HUDEP-2 (cell line): Measurements from ENCODE around the gene WASF2.

ENCODE experiments used
- DNase-seq, 76 experiments: peaks; one replicate each; lab custom pipeline; 2025; ENCODE audit not compliant: unreplicated experiment in 76 of 76; lab: John Stamatoyannopoulos, UW

The WASF2 gene

DNA sequence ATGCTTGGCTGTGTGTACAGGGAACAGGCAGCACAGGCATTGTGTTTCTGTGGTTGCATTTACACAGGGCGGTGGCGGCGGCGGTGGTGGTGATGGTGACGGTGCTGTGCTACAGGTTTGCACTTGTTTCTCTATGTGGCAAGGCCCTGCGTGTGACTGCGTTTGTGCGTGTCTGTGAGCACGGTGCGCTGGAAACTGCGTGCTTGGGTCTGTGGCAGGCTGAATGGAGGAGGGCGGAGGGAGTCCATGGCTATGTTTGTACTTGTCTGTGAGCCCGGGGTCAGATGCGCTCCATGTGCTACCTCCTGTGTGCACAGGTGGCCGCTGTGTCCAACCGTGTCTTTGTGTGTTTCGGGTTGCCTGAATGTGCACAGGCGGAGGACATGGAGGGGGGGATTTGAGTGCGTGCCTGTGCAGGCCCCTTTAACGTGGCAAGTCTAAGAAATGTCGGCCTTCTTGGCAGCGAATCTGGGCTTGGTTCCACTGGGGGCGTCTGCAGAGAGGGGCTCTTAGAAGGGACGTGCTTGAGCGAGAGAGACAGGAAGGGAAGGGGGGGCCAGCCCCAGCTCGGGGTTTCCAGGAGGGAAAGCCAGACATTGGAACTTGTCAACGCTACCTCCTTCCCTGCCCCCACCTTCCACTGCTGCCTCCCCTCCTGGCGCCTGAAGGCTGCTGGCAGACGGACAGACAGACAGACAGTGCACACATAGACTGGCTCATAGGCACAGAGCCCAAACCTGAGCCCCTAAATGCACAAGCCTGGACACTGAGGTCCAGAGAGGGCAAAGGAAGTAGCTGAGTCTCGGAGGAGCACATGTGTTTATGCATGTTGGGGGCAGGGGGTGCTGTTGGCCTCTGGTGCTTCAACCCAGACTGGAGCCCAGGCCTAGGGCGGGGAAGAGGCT is 32.7 kb upstream of the WASF2 start:
- DNase-seq = peak in 20 of 76 experiments; percentile 4 to 52 (median 28)

DNA sequence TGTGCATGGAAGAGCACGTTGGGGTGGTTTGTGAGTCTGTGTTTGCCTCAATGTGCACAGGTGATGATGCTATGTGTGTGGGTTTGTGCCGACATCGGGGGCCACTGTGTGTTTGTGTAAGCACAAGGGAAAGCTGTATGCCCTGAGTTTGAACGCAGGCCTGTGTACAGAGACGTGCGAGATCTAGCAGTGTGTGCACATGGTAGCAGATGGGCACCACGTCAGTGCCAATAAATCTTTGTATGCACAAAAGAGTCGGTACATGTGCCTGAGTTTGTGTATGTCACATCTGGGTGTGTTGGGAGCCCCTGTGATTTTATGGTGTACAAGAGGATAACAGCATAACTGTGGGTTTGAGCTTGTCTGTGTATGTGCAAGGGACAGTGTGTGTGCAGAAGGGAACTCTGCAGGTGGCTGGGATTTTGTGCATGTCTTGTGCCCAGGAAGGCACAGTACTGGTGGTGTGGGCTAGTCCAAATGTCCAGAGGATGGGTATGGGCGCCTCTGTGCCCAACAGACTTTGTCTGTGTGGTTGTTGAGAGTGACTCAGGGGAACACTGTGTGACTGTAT is 32.0 kb upstream of the WASF2 start:
- no peak for DNase-seq

DNA sequence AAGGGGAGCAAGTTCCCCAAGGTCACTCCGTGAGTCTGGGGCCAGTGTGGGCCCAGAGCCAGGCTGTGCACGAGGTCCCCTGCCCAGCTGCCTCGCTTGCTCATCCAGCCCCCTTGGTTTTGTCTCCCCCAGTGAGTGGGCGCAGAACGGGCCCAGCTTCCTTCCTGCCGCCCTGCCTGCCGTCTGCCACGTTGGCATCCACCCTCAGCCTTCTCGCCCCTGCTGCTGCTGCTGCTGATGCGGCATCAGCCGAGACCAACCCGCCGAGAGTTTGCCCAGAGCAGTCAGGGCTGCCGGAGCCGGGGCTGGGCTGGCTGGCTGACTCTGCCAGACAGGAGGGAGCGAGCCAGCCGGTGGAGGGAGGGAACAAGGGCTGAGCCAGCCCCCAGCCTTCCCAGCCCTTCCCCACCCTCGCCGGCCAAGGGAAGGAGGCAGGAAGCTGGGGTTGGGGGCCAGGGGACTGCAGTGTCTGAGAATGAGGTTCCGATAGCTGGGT is 31.4 kb upstream of the WASF2 start:
- no peak for DNase-seq

DNA sequence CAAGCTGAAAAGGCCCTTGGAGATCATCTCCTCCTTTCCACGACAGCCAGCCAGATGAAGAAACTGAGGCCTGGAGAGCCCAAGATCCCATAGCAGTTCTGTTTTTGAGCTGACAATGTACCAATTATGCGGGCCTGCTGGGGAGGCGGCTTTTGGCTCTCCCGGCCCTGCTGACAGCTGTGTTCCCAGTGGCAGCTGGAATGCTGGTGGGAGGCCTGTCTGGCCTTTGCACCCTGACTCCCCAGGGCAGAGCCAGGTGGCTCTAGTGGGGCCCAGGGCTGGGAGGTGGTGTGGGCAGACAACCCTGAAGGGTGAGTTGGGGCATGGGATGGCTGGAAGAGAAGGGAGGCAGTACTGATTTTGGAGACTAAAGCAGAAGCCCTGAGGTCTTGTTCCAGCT is 30.7 kb upstream of the WASF2 start:
- no peak for DNase-seq

DNA sequence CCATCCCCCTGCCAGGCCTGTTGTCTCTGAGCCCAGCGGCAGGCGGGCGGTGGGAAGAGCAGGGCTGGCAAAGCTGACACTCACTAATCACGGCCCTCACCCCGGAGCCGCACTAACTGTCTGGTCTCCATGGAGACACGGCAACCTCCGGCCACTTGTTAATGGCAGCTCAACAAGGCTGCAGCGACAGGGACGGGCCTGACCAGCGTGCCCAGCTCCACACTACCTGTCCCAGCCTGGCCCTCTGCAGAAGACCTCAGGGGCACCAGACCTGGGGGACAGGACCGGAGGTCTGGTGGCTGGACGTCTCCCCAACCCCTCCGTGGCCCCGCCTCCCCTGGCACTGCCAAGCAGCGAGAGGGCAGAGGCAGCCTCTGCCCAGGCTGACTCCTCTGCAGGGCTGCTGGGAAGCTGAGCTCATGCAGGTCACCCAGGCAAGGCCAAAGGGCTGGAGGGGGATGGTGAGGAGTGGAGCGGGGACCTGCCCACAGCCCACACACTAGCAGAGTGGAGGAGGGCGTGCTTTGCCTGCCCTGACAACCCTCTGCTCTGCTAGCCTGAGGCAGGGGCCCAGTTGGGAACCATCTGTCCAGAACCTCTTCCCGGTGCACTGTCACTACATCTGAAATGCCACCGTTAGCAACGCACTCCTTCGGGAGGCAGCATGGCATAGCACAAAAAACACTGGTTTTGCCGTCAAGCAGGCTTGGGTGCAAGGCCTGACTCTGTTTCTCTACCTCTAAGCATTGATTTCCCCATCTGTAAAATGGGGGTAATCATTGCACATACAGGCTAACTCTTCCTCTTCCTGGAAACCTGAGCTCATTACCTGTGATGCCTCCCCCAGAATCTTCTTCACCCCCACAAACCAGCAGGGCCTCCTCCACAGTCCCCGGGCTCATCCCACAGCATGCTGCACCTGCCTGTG is 29.6 kb upstream of the WASF2 start:
- DNase-seq = no peak

DNA sequence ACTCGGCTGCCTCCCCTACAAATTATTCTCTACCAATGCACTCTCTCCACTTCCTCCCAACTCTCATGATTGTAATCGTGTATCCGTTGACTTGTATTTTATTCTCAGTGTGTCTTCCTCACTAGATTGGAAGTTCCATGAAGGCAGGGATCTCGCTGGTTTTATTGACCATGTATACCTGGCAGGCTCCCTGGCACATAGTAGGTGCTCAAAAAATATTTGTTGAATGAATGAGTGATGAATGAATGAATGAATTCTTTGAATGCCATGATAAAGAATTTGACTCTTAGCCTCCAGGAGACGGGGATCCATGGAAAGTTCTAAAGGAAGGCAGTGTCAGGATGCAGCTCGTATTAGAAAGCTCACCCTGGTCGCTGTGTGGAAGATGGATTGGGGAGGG is 28.8 kb upstream of the WASF2 start:
- DNase-seq = no peak

DNA sequence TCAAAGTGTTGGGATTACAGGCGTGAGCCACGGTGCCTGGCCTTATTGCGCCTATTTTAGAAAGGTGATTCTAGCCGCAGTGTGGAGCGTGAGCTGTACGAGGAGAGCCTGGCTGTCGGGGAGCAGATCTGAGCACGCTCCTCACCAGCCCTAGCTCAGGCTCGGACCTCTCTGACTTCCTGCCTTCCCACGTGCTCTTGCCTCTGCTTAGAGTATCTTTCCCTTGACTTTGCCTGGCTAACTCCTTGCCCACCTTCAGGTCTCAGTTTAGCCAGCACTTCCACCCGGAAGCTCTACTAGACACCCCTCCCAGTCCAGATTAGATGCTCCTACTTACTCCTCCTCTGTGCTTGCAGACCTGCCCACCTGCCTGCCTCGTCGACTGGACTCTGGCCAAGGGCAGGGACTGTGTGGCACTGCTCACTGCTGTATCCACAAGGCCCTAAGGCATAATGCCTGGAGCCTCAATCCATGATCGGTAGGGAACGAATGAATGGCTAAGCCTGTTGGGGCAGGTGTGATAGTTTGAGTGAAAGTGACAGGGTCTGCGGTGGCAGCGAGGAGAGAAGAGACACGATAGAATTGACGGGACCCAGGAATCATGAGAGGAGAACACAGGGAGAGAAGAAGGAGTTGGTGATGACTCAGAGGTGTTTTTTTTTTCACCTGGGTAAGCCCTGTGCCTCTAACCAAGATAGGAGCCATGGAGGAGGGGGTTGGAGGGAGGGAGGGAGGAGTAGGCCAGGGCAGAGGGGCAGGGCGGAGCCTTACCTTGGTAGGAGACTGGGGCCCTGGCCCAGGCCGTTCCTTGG is 28.1 kb upstream of the WASF2 start:
- DNase-seq = peak in 1 of 76 experiments; percentile 6

DNA sequence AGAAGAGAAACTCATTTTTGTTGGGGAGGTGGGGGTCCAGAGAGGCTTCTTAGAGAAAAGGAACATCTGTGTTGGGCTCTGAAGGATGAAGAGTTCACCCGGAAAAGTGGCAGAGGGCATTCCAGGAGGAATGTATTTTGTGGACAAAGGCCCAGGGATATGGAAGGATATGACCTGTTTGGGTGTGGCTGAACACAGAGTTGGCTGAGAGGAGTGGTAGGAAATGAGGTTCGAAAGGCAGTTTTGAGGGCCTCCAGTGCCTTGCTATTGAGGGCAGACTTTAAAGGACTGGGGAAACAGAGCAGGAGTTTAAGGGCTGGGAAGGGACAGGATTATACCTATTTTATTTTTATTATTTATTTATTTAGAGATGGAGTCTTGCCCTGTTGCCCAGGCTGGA is 27.3 kb upstream of the WASF2 start:
- no peak for DNase-seq

DNA sequence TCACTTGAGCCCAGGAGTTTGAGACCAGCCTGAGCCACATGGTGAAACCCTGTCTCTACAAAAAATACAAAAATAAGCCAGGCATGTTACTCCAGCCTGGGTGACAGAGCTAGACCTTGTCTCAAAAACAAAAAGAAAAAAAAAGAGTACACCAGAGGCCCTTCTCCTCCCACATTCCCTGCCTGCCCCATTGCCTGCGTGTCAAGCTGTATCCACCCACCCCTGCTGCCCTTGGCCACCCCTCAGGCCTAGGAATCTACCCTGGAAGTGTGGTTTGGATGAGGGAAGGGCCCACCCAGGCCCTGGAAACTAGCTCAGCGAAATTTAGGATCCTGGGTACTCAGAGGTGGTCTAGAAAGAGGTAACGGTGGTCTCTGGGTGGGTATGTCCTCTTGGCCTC is 25.7 kb upstream of the WASF2 start:
- no peak for DNase-seq

DNA sequence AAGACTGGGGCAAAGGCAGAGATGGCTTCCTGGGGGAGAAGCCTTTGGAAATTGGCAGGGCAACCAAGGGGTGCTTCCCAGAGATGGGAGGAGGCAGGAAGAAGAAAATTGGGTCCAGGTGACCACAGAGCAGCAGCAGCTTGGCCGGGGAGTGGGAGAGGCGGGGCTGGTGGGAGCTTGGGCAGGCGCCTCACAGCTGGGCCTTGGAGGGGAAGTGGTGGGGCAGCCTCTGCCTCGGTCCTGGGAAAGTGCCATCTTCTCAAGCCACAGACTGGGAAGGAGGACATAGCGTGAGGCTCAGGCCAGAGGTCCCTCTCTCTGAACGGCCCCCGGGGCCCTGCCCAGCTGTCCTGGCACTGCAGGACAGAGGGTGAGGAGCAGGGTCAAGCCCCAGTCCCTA is 24.0 kb upstream of the WASF2 start:
- no peak for DNase-seq

DNA sequence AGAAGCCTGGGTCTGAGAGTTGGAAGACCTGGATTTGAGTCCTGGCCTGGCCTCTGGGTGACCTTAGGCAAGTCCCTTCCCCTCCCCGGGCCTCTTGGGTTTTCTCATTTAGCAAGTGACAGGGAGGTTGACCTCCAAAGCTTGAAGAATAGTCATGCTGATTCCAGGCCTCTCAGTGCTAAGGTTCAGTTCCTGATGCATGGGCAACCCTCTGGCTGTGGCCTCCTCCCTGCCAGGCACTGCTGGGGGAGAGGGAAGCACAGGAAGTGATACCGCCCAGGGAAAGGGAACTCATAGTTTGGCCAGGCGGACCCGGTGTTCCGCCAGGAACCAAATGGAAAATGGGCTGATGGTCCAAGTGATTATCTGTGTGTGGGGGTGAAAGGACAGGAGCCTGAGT is 23.6 kb upstream of the WASF2 start:
- DNase-seq = no peak

DNA sequence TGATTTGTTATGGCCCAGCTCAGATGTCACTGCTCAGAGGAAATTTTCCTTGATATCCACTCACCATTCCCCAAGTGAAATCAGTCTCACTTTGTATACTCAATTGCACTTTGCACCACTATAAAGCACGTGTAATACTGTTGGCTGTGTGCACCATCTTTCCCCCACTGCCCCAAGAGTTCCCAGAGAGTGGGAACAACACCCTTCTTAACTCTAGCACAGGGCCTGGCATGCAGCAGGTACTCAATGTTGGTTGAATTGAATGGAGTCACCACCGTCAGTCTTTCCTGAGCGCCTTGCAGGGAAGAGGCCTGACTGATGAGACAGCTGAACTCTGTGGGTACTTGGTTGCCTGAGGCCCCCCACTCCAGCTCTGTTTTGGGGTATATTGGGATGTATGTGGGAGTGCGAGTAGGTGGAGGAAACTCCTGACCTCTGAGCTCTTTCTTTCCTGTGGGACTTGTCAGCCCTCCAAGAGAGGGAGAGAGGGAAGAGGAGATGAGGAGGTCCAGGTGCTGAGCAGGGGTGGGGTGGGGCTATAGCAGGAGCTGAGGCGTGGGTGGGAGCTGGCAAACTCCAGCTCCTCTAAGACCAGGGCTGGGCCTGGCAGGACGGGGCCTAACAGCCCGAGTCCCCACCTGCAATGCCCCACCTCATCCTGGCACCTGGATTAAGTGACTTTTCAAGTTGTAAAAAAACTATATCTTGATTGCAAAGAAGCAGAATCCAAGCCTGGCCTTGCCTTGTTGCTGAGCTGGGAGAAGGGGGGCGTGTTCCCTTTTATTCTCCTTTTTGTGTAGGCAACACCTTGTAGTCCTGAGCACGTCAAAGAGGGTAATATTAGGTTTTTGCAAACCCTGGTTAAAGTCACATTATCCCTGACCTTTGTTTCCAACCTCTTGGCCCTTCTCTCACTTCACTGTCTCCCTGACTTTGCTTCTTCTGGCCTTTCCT is 19.4 kb upstream of the WASF2 start:
- no peak for DNase-seq

DNA sequence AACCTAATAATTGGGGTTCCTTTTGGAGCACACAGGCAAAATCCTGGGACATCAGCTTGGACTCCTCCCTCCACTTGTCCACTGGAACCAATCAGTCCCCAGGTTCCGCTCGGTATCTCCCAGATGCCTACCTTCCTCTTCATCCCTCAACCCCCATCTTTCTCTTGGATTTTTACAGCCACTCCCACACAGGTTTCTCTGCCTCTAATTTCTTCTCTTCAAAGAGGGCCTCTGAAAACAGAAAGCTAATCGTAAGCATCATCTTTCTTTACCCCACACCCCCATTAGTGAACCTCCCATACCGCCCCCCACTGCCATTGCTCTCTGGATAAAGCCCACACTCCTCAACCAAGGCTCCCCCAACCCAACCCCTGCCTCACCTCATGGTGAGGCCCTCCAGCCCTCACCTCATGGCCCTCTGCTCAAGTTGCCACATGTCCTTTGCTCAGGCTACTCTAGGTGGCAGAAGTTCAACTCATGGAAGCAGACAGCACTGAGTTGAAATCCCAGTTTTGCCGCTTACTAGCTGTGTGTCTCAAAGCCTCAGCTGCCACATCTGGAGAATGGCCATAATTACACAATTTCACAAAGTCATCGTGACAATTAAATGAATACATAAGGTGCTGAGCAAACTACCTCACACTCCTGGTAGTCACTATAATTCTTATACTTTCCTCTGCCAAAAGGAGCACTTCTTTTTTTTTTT is 18.1 kb upstream of the WASF2 start:
- DNase-seq = peak in 7 of 76 experiments; percentile 3 to 35 (median 8)

DNA sequence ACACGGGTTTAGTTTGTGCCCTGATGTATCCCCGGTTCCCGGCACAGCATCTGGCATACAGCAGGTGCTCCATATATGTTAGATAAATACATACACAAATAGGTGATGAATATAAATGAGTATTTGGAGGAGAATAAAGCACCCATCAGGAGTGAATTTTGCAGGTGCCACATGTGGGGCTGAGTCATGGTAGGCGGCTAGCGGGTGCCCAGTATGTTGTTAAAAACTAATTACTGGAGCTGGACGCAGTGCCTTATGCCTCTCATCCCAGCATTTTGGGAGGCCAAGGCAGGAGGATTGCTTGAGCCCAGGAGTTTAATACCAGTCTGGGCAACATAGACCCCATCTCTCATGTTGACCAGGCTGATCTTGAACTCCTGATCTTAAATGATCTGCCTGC is 16.7 kb upstream of the WASF2 start:
- no peak for DNase-seq

DNA sequence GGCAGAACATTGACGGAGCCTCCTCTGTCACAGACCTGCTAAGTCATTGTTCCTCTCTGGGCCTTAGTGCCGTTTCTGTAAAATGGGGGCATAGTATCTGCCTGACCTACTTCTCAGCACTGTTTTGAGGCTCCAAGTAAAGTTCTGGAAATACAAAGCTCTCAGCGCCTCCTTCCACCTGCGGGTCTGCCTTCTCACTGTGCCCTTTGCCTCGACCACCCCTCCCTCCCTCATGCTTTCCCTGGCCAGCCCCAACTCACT is 15.4 kb upstream of the WASF2 start:
- no peak for DNase-seq

DNA sequence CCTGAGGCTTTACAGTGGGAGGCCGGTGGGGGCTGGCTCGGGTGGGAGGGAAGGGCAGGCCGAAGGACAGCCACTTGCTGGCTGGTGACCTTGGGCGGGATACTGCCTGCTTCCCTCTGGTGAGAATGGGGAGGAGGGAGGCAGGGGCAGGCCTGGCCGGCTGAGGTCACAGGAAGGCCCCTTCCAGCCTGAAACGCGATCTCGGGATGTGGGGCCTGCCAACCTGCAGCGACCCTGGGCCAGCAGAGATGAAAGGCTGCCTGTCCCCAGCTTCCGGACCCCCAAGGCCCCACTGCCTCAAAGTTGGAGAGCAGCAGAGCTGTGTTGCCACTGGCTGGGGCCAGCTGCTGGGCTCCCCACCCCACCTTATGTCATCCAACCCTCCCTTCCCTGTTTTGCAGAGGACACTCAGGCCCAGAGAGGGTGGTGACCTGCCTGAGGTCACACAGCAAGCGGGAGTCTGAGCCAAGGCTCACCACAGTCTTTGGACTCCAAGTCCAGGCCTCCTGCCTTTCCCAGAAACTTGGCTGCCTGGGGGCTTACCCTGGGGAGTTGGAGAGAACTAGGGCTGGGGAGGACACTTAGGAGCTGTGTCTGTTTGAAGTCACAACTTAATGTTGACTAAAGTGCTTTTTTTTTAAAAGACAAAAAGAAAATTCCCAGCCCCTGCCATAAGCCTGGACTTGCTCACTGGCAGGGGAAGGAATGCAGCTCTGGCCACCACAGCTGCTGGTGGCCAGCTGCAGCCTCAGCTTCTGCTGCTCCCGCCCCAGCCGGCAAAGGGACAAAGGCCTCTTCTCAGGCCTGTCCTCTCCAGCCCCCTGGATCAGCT is 14.8 kb upstream of the WASF2 start:
- no peak for DNase-seq

DNA sequence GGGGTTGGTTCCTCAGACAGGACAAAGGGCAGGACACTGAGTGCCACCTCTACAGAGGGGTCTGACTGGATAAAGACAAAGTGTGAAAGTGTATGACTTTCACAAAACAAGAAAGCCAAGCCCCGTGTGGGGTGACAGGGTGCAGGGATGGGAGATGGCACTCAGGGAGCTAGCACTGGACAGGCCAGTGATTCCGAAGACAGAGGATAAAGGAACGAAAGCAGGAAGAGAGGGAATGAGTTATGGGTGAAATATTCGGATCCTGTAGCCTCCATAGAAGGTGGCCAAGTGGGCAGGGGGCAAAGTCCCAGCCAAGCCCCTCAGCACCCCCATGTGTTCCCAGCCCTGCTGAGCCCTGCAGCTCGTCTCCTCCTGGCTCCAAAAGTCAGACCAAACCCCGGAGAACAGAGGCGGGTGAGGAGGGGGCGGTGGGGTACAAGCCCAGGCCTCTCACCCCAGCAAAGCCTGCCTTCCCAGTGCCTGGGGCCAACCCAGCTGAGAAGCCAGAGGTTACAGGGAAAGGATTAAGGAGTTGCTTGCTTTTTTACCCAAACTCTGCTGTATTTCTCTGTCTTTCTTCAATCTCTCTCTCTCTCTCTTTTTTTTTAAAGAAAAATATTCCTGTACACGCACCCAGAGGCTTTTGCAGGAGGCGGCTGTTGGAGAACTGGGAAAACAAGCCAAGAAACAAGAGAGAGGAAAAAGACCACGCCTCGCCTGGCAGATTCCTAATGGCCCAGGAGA is 14.0 kb upstream of the WASF2 start:
- no peak for DNase-seq
